Muscle of arm (tissue), 14 donors: ENCODE data around the gene MAP3K13. TPM values are rescaled to one million over a fixed set of nuclear protein-coding genes. Genes with fewer than 3 reads are reported as not detected.

Experiments
- DNase-seq: peaks from one replicate; pipeline ENCODE4 v3.0.0-alpha.2; 2013
- long read RNA-seq, 11 donors: transcript quantifications; one replicate each; lab custom pipeline, GENCODE V29; 2026
- polyA plus RNA-seq, 12 donors: library from polyadenylated mRNA; unstranded; fragments of 120-200 nt; gene quantifications; one replicate each; pipeline ENCODE4 v1.2.1, GENCODE V29; 2013; ENCODE audit not compliant: insufficient read length in 12 of 12

The MAP3K13 gene, protein sequence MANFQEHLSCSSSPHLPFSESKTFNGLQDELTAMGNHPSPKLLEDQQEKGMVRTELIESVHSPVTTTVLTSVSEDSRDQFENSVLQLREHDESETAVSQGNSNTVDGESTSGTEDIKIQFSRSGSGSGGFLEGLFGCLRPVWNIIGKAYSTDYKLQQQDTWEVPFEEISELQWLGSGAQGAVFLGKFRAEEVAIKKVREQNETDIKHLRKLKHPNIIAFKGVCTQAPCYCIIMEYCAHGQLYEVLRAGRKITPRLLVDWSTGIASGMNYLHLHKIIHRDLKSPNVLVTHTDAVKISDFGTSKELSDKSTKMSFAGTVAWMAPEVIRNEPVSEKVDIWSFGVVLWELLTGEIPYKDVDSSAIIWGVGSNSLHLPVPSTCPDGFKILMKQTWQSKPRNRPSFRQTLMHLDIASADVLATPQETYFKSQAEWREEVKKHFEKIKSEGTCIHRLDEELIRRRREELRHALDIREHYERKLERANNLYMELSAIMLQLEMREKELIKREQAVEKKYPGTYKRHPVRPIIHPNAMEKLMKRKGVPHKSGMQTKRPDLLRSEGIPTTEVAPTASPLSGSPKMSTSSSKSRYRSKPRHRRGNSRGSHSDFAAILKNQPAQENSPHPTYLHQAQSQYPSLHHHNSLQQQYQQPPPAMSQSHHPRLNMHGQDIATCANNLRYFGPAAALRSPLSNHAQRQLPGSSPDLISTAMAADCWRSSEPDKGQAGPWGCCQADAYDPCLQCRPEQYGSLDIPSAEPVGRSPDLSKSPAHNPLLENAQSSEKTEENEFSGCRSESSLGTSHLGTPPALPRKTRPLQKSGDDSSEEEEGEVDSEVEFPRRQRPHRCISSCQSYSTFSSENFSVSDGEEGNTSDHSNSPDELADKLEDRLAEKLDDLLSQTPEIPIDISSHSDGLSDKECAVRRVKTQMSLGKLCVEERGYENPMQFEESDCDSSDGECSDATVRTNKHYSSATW
- polyA plus RNA-seq: 10 to 100 TPM in 11 of 12 donors, not detected in 1; 10.9 to 51.2 (median 19.2) TPM
- long read RNA-seq, donor 1, transcript MAP3K13-207 (2 exons, 388 nt): minor isoform, 11 of 129 reads
- long read RNA-seq, donor 1, transcript MAP3K13-212 (3 exons, 1,681 nt): major isoform, 43 of 129 reads
- long read RNA-seq, donor 1, partial matches to known transcripts: 75 of 129 reads
- long read RNA-seq, donor 1, other reads (novel, unspliced or antisense): 0 of 129 reads
- long read RNA-seq, donor 2, transcript MAP3K13-212 (3 exons, 1,681 nt): major isoform, 22 of 23 reads
- long read RNA-seq, donor 2, partial matches to known transcripts: 0 of 23 reads
- long read RNA-seq, donor 2, other reads (novel, unspliced or antisense): 0 of 23 reads
- long read RNA-seq, donor 3, transcript MAP3K13-212 (3 exons, 1,681 nt): major isoform, 6 of 505 reads
- long read RNA-seq, donor 3, partial matches to known transcripts: 499 of 505 reads
- long read RNA-seq, donor 3, other reads (novel, unspliced or antisense): 0 of 505 reads
- long read RNA-seq, donor 4, transcript MAP3K13-212 (3 exons, 1,681 nt): major isoform, 5 of 6 reads
- long read RNA-seq, donor 4, partial matches to known transcripts: 0 of 6 reads
- long read RNA-seq, donor 4, other reads (novel, unspliced or antisense): 0 of 6 reads
- long read RNA-seq, donor 5, transcript MAP3K13-212 (3 exons, 1,681 nt): major isoform, 17 of 50 reads
- long read RNA-seq, donor 5, partial matches to known transcripts: 30 of 50 reads
- long read RNA-seq, donor 5, other reads (novel, unspliced or antisense): 0 of 50 reads
- long read RNA-seq, donor 6, transcript MAP3K13-212 (3 exons, 1,681 nt): major isoform, 10 of 10 reads
- long read RNA-seq, donor 6, partial matches to known transcripts: 0 of 10 reads
- long read RNA-seq, donor 6, other reads (novel, unspliced or antisense): 0 of 10 reads
- long read RNA-seq, donor 7, transcript MAP3K13-212 (3 exons, 1,681 nt): major isoform, 12 of 18 reads
- long read RNA-seq, donor 7, partial matches to known transcripts: 6 of 18 reads
- long read RNA-seq, donor 7, other reads (novel, unspliced or antisense): 0 of 18 reads
- long read RNA-seq, donor 8, transcript MAP3K13-212 (3 exons, 1,681 nt): major isoform, 19 of 20 reads
- long read RNA-seq, donor 8, partial matches to known transcripts: 0 of 20 reads
- long read RNA-seq, donor 8, other reads (novel, unspliced or antisense): 0 of 20 reads
- long read RNA-seq, donor 9, transcript MAP3K13-212 (3 exons, 1,681 nt): major isoform, 6 of 18 reads
- long read RNA-seq, donor 9, partial matches to known transcripts: 8 of 18 reads
- long read RNA-seq, donor 9, other reads (novel, unspliced or antisense): 0 of 18 reads
- long read RNA-seq, donor 10, full-length matches to known transcripts: 15 of 27 reads
- long read RNA-seq, donor 10, partial matches to known transcripts: 12 of 27 reads
- long read RNA-seq, donor 10, other reads (novel, unspliced or antisense): 0 of 27 reads
- long read RNA-seq, donor 11, transcript MAP3K13-212 (3 exons, 1,681 nt): major isoform, 15 of 28 reads
- long read RNA-seq, donor 11, partial matches to known transcripts: 11 of 28 reads
- long read RNA-seq, donor 11, other reads (novel, unspliced or antisense): 0 of 28 reads

DNA sequence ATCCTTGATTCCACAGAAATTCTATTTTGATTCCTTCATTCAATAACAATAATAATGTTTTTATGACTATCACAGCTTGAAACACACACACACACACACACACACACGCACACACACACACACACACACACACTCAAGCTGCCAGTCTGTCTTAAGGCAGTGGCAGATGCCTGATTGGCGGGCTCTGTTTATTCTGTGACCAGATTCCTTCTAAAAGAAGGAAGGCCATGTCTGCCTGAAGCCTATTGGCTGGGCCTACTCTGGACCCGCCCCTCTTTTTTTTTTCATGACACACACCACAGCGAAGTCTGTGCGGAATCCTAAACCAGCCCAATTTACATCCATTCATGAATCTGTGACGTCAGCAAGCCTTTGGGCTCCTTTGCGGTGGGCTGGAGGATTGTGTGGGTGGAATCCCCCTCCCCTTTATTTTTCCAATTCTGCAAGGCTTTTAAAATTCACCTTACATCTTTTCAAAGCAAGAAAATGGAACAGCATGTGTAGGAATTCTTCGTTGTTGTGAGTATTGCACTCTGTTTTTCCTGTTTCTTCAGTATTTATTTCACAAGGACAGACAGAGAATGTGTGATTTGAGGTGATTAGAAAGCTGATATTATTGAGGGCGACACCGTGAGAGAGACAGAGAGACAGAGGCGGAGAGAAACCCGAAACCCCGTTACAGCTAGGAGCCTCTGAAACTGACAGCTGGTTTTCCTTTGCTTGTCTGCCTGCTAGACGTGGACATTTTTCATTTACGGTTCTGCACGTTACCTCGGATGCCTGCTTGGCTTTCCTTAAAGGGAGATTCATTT, at the start of gene MAP3K13:
TSS of gene MAP3K13 (plus strand) at position 287 of the 812 bp plus-strand sequence. CDS start 65,446 bp downstream, outside the sequence.
- peak; percentile 89 for DNase-seq

DNA sequence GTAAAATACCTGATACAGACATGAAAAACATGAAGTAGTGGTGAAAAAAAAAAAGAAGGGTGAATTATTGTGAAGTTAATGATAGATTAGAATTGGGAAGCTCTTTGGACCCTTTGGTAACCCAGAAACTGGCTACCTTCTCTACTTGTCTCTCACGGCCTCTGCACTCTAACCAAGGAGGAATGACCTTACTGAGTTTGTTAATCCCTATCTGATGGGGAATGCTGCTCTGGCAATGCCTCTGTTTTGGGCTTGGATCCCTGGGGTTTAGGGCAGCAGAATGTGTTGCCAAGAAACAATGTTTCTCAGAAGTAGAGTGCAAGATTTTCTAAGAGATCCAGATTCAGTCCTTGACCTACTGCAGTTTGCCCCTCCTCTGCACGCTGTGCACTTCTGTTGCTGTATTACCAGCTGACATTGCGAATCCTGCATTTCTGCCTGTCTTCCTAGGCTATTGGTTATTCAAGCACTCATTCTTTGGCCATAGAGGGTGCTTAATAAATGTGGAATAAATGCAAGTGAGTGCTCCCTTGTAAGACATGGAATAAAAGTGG, 49.2 kb upstream of the MAP3K13 start:
- no peak for DNase-seq

DNA sequence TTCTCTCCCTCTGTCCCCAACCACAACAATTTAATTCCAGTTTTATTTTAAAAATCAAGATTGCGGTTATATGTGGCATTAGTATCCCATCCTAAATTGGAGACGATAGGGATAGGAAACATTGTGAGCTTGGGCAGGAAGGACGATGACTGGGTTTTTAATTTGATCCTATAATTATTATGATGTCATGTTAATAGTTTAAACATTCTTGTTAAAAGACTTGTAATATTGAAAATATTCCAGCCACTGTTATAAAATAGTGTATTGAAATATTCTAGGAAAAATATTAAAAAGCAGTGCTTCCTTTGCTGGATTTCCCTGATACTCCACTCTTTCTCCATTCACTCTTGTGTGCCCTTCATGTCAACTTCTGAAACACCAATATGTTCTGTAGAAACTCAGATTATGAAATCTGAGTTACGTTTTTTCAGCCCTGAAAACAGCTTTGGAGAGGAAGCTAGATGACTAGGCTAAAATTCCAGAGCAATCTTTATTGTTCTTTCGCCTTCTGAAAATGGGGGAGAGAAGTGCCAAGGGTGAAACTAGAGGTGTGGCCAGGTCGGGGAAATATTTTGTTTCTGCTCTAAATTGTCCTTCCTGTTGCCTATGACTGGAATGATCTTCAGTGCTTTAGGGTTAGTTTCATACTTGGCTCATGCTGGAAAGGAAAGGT, 46.1 kb upstream of the MAP3K13 start:
- DNase-seq: no peak

DNA sequence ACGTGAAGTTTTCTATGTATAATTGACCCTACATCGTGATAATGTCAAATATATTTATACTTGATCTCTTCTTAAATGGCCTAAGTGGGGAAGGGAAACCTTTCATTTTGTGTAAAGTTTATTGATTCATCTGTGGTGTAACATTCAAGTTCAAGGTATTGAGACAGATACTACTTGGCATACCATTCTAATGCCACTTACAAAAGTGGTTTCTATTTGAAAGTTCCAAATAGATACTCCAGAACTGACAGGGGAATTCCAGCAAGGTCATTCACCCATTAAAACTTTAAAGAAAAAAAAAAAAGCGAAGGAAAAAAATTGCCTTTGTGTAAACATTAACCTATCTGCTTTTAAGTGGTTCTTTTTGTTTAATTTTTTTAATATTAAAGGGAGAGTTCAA, 45.3 kb upstream of the MAP3K13 start:
- no peak for DNase-seq

DNA sequence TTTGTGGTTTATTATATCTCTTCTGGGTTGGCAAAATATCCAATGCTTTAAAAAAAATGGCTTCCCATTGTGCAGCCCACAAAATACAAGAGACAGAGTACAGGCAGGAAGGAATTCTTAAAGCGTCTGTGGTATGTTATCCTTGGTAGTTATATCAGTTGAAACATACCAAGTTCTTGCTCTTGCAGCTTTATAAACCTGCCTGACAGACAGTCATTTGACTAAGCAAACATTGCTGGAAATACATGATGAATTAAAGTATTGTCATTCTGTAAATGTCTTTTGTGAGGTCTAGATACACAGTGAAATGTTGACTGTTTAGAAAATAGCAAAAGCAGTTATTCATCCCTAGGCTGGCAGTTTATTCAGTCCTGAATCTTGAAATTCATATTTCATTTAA, 44.8 kb upstream of the MAP3K13 start:
- no peak for DNase-seq

DNA sequence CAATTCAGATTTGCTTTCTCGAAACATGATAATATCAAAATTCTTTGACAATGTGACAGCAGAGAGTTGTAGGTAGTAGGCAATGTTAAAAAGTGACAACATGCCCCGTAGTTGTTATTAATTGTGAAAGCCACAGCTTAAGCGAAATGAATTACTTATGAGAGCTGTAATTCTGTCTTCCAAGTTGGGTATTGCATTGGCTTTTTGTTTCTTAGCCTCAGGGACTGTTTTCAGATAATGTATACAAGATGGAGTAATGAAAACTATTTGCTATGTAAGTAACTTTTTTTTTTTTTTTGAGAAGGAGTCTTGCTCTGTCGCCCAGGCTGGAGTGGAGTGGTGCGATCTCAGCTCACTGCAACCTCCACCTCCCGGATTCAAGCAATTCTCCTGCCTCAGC, 43.1 kb upstream of the MAP3K13 start:
- no peak for DNase-seq

DNA sequence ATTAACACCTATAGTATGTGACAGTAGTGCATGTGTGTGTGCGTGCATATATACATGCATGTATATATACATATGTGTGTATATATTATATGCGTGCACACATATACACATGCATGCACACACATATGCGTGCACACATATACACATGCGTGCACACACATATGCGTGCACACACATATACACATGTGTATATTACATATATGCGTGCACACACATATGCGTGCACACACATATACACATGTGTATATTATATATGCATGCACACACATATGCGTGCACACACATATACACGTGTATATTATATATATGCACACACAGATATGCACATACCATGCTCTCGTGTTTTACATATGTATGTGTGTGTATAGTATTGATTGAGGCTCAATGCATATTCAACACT, 42.0 kb upstream of the MAP3K13 start:
- DNase-seq: no peak

DNA sequence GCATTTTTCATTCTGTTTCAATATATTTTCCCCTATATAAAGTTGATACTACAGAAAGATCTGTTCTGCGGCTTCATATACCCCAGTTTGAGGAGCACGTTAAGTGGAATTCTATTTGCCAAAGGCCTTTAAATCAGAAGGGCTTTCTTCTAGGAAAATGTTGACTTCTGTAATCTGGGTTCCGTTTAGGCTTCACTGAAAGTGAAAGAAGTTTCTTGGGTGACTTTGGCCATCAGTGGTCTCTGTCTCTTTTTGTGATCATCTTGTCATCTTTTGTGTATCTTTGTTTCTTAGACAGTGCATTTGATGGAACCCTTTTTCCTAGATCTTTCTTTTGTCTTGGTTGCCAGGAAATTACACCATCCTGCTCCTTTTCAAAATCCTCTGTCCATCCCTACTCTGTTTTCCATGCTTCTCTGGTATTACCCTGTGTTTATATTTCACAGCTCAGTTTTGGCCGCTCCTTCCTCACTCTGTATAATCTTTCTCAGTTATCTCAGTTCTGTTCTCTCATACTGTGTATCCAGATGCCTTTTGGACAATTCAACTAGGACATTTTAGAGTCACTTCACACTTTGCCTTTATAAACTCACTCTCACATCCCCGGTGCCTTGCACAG, 40.7 kb upstream of the MAP3K13 start:
- DNase-seq: no peak

DNA sequence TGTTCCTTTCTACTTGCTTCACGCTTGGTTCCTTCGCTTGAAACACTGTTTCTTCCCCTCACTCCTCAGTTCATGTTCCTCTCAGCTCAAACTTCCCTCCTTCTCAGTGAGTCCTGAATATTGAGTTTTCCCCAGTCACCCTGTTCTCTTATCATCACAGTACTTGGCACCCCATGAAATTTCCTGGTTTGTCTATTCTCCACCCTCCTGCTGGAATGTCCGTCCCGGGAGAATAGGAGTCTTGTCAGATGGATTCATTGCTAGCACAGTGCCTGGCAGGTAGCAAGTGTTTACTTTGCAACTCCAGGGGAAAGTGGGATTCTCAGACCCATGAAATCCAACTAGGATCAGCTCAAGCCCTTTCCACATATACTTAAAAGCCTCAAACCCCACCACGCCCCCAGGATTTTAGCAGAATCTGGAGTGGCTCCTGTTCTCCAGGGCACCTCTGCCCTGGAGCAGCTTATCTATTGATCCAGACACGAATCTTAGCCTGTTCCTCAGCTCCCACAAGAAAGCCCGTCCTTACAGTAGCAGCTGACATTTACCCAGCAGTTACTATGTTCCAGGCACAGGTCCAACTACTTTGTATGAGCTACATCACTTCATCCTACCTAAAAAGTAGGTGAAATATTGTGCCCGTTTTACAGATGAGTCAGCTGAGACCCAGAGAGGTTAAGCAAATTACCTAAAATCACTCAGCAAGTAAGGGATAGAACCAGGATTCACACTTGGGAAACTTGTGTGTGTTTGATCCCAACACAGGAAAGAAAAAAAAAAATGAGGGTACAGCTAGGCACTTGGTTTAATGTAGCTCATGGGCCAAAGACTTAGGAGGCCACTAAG, 36.8 kb upstream of the MAP3K13 start:
- DNase-seq: no peak

DNA sequence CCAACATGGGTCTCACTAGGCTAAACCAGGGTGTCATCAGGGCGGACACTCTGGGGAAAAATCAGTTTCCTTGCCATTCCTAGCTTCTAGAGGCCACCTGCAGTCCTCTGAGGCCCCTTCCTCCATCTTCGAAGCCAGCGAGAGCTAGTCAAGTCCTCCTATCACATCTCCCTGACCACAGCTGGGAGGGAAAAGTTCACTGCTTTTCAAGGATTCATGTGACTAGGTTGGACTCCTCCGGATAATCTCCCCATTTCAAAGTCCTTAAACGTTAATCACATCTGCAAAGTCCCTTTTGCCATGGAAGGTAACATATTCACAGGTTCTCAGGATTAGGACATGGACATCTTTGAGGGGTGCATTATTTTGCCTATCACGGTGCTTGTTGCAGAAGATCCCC, 35.9 kb upstream of the MAP3K13 start:
- DNase-seq: no peak

DNA sequence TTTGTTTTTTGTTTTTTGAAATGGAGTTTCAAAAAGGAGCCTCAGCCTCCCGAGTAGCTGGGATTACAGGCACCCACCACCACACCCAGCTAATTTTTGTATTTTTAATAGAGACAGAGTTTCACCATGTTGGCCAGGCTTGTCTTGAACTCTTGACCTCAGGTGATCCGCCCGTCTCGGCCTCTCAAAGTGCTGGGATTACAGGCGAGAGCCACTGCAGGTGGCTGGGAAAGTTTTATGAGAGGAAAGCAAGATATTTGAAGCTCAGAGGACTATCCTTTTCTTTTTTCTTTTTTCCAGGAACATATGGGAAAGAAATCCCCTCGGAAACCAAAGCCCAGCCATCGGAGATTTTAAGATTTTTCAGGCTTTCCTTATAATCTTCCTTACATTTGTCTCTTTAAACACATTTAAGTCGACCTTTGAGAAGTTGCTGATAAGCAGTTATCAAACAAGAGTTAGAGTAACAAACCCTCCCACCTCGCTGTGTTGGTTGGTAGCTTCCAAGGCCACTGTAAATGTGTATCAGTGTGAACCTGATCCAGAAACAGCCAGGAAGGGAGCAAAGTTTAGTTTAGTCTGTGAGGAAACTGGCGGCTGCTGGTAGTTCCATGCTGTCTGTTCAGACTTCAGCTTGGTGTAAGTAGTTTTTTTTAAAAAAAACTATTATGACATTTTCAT, 34.5 kb upstream of the MAP3K13 start:
- peak; percentile 9 for DNase-seq

DNA sequence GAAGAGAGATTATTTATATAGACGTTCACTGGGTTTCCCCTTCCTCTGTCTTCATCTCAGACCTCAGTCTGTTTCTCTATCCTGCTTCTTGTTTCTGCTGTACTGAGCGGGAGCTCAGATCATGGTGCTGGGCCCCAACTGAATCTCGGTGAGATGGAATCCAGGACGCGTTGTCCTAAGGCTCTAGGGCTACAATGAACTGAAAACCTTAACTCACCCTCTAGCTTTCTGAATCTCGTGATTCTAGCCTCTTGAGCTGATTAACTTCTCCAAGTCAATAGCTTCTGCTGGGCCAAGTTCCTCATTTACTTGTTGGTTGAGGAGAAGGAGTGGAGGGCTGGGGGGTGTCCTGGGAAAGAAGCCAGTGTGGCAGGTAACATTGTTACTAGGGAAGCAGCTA, 32.7 kb upstream of the MAP3K13 start:
- peak; percentile 7 for DNase-seq

DNA sequence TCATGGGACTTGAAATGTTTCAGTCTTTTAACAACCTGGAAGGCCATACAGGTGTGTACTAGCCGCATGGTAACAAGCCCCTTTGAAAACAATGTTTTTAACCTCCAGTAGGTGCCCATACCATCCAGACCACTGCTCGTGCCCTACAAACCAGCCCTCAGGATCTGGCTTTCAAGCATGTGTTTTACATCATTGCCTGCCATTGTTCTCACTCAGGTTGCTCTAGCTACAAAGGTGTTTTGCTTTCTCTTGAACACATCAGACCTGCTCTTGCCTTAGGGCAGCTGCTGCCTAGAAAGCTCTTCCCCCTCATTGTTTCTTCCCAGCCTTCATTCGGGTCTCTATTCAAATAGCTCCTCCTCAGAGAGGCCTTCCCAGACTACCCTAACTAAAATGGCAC, 32.3 kb upstream of the MAP3K13 start:
- DNase-seq: no peak

DNA sequence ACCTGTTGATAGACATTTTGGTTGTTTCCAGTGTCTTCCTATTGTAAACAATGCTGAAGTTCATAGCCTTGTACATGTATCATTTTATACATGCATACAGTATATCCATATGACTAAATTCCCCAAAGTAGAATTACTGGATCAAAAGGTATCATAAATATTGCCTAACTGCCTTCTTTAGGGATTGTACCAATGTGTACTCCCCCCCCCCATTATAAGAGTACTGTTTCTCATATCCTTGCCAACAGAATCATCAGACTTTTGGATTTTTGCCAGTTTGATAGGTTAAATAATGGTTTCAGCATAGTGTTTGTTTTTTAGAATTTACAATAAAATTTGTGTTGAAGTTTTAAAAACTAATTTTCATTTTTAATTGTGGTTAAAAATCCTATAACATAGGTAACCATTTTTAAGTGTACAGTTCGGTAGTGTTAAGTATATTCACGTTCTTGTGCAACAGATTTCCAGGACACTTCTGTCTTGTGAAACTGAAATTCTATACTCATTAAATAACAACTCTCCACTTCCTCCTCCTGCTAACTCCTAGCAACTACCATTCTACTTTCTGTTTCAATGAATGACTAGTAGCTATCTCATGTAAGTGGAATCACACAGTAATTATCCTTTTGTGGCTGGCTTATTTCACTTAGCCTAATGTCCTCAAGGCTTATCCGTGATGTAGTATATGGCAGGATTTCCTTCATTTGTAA, 30.8 kb upstream of the MAP3K13 start:
- DNase-seq: no peak

DNA sequence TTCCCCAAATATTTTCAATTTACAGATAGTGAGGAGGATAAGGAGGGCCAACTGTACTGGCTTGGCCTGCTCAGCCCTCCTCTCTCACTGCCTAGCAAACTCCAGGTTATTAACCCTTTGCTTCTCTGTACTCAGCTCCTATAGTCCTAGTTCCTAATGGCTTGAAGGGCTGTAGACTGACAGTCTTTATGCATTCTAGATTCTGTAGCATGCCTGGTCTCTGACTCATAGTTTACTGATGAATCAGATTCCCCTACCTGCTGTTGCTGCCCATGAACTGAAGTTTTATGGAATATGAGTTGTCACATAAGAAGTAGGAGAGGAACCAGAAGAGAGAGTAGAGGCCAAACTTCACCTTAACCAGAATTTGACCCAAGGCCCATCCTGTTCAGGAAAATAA, 27.1 kb upstream of the MAP3K13 start:
- no peak for DNase-seq
